Measurements from ENCODE around the gene SOX8. TPM values are rescaled to one million over a fixed set of nuclear protein-coding genes. Genes with fewer than 3 reads are reported as not detected.

The SOX8 gene
- total and polyA plus RNA-seq, 10 of the 15 experiments (the other 5 are each of a cell fraction or from before 2014, with no cell fraction given), result not detected

GRCh38 chr16:964356-965035 lies 17.1 kb upstream of the SOX8 start:
- 63% methylated on average over 11 of the region's 27 CpGs for WGBS (ENCODE audit: insufficient coverage, insufficient replicate concordance, low lambda C conversion rate, missing lambda C conversion rate)
- Histone ChIP-seq H3K9ac (ENCODE audit: control insufficient read depth, insufficient read depth, low read length) (no peak overlapping the region), H3K27ac (ENCODE audit: control insufficient read depth, insufficient read depth) (no peak overlapping the region), H2AFZ (ENCODE audit: control insufficient read depth, low read depth, low read length) (no peak overlapping the region), H4K20me1 (ENCODE audit: control insufficient read depth, insufficient read depth) (no peaks in the 10 kb centered on the region), H3K79me2 (ENCODE audit: control insufficient read depth, insufficient read depth, low read length) (no peaks in the 10 kb centered on the region; the same call in 1 of the 2 replicates), H3K4me1 (ENCODE audit: control insufficient read depth, insufficient read depth, low read length) (no peaks in the 10 kb centered on the region), H3K27me3 (replicated peaks in 1 of 2; ENCODE audit: control insufficient read depth in 2 of 2, insufficient read depth in 2 of 2, low read length in 1 of 2) (no peaks in the 10 kb centered on the region), H3K9me3 (replicated peaks; ENCODE audit: control insufficient read depth, insufficient read depth, low read length) (no peaks in the 10 kb centered on the region; the same call in 2 of the 3 replicates), H3K4me2 (ENCODE audit: control insufficient read depth, insufficient read depth) (no peak overlapping the region), H3K36me3 (ENCODE audit: control insufficient read depth in 2 of 2, insufficient read depth in 2 of 2, low read length in 1 of 2) (no peaks in the 10 kb centered on the region), H3K4me3 (no peak overlapping the region; the same call in 1 of the 2 replicates)
- ChIA-PET POLR2A (no interaction called here), RAD21 (ENCODE audit: unreplicated experiment) (interaction anchor here (0.7 kb wide), 2 partner anchors 28 to 31 kb away, joined by 3 read pairs; no protein-coding TSS in a partner anchor), SMC1A (ENCODE audit: uncharacterized antibody, unreplicated experiment) (no interaction called here), CTCF (no interaction called here)
- in situ Hi-C loops (cut with MboI) (no loop called here), intact Hi-C loops (cut with micrococcal nuclease; ENCODE audit: unreplicated experiment) (no loop called here)
- no peak for DNase-seq (ENCODE audit: low read depth, low spot score)
- no peak for FAIRE-seq
- BruUV-seq (replicated peaks), result no TSS peak
- ATAC-seq, result no peak
- no peak for TF ChIP-seq E4F1 (IDR thresholded peaks at IDR 0.05; ENCODE audit: borderline replicate concordance, partially characterized antibody)
- no peak for TF ChIP-seq IRF4 (IDR thresholded peaks at IDR 0.05; ENCODE audit: low read depth, low read length)
- TF ChIP-seq E2F4 (IDR thresholded peaks at IDR 0.05; ENCODE audit: low read depth, low read length), result no peak
- TF ChIP-seq BCL11A (IDR thresholded peaks at IDR 0.05; ENCODE audit: low read depth, low read length), result no peak
- no peak for TF ChIP-seq SUPT20H (IDR thresholded peaks at IDR 0.05; ENCODE audit: borderline replicate concordance, control insufficient read depth, low read depth, low read length)
- TF ChIP-seq USF2 (IDR thresholded peaks at IDR 0.05; ENCODE audit: borderline replicate concordance, low read depth, low read length), result no peak
- TF ChIP-seq LARP7 (IDR thresholded peaks at IDR 0.05), result no peak
- no peak for TF ChIP-seq SP1 (IDR thresholded peaks at IDR 0.05; ENCODE audit: low read depth, low read length)
- TF ChIP-seq IRF3 (IDR thresholded peaks at IDR 0.05), result no peak
- no peak for TF ChIP-seq ZNF592 (IDR thresholded peaks at IDR 0.05)

Data from GM12878 (cell line).